PFSK-1 (cell line): ENCODE data around the gene ELOVL1. TPM values are rescaled to one million over a fixed set of nuclear protein-coding genes. Genes with fewer than 3 reads are reported as not detected.

Experiments
- FOXP2 ChIP-seq: optimal IDR thresholded peaks from 2 replicates; pipeline ENCODE3; 2011; ENCODE audit warnings: borderline replicate concordance, control low read depth, inconsistent platforms; ENCODE audit not compliant: insufficient read depth; ENCODE audit errors: extremely low read length, extremely low read depth
- POLR2AphosphoS5 ChIP-seq: IDR thresholded peaks from 2 replicates; pipeline ENCODE4 v1.6.1; 2012; ENCODE audit warnings: low read depth, mild to moderate bottlenecking, control low read depth, low read length, moderate library complexity
- SIN3A ChIP-seq: IDR thresholded peaks from 2 replicates; pipeline ENCODE4 v1.6.1; 2012; ENCODE audit warnings: mild to moderate bottlenecking, low read length, moderate library complexity, borderline replicate concordance; ENCODE audit not compliant: insufficient read depth
- TAF1 ChIP-seq: IDR thresholded peaks from 2 replicates; pipeline ENCODE4 v1.6.1; 2012; ENCODE audit warnings: low read length, control low read depth, borderline replicate concordance; ENCODE audit not compliant: insufficient read depth
- polyA plus RNA-seq: library from polyadenylated mRNA; unstranded; fragments of >200 nt; gene quantifications from one replicate; pipeline ENCODE4 v1.2.1, GENCODE V29; 2012; ENCODE audit warnings: low read depth, missing spikeins; ENCODE audit not compliant: insufficient read length
- TF ChIP-seq, protein P1 (sequence below), 2 experiments: IDR thresholded peaks; 2 replicates each; pipeline versions ENCODE4 v1.6.1 to v1.8.0; 2011 to 2012; ENCODE audit warnings: low read depth in 2 of 2, low read length in 2 of 2, control low read depth in 1 of 2, inconsistent platforms in 1 of 2, mild to moderate bottlenecking in 1 of 2, moderate library complexity in 1 of 2; ENCODE audit not compliant: insufficient read depth in 1 of 2

ELOVL1 gene
- 77.4 TPM for polyA plus RNA-seq

DNA sequence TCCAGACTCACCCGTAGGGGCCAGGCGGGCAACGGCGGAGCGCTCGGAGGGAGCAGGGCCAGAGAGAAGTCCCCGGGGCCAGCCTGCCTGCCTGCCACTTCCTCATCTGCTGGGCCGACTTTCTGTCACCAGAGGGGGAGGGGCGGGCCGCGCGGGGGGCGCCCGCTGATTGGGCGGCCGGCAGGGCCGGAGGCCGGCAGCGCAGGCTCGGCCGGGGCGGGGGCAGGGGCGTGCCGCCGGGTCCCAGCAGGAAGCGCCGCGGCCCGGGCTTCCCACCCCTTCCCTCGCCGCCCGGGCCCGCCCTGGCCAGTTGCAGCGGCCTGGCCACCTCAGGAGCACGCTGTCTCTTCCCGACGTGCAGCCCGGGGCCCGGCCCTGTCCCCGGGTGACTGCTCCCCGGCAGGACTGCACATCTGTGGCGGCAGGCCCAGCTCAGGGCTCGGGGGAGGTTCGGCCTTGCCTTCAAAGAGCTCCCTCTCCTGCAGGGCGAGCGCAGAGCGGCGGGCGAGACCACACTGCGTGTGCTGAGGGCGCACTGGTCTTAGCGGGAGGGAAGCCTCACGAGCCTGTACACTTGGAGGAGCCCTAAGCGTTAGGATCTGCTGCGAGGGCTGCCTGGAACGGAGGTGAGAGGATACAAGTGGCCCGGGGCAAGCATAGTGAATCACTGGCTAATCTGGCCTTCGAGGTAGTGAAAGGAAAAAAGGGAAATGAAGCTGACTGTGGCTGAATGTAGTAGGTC lies at the start of gene ELOVL1:
Gene ELOVL1, minus strand, starts transcription at position 108 of the 742 bp plus-strand sequence. CDS start 2,402 bp downstream, outside the sequence.
- TF ChIP-seq, protein P1, sequence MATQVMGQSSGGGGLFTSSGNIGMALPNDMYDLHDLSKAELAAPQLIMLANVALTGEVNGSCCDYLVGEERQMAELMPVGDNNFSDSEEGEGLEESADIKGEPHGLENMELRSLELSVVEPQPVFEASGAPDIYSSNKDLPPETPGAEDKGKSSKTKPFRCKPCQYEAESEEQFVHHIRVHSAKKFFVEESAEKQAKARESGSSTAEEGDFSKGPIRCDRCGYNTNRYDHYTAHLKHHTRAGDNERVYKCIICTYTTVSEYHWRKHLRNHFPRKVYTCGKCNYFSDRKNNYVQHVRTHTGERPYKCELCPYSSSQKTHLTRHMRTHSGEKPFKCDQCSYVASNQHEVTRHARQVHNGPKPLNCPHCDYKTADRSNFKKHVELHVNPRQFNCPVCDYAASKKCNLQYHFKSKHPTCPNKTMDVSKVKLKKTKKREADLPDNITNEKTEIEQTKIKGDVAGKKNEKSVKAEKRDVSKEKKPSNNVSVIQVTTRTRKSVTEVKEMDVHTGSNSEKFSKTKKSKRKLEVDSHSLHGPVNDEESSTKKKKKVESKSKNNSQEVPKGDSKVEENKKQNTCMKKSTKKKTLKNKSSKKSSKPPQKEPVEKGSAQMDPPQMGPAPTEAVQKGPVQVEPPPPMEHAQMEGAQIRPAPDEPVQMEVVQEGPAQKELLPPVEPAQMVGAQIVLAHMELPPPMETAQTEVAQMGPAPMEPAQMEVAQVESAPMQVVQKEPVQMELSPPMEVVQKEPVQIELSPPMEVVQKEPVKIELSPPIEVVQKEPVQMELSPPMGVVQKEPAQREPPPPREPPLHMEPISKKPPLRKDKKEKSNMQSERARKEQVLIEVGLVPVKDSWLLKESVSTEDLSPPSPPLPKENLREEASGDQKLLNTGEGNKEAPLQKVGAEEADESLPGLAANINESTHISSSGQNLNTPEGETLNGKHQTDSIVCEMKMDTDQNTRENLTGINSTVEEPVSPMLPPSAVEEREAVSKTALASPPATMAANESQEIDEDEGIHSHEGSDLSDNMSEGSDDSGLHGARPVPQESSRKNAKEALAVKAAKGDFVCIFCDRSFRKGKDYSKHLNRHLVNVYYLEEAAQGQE (IDR thresholded peaks at IDR 0.05; ENCODE audit: insufficient read depth in 1 of 2, low read depth in 2 of 2, low read length in 2 of 2): 0 out of 4 replicates have a peak, but pooled peaks have one; percentile 10 to 44
- TF ChIP-seq TAF1 (peak; percentile 78), FOXP2 (peak; percentile 17), SIN3A (peak; percentile 39; the same call in 1 of the 2 replicates), POLR2AphosphoS5 (peak; percentile 96)

DNA sequence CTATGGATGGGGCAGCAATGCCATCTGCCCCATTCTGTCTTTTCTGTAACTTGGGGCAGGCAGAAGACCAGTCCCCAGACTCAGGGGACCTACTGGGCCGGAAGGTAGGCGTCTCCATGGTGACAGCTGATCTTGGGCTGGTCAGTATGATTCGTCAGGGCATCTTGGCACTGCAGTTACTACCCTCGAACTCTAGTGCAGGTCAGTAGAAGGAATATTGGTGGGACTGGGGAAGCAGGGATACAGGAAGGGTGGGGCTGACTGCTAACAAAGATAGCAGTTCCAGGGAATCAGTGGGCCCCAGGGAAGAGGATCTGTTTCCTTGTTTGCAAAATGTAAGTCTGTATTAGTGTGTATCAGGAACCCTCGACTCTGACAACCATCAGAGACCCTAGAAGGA lies 48.1 kb upstream of the ELOVL1 start:
- TF ChIP-seq SIN3A: no peak
- TF ChIP-seq, protein P1 (IDR thresholded peaks at IDR 0.05; ENCODE audit: insufficient read depth in 1 of 2, low read depth in 2 of 2, low read length in 2 of 2): no peak
- no peak for TF ChIP-seq FOXP2
- no peak for TF ChIP-seq POLR2AphosphoS5
- TF ChIP-seq TAF1: no peak

GRCh38 chr1:43414634-43415223 lies 46.9 kb upstream of the ELOVL1 start:
- no peak for TF ChIP-seq POLR2AphosphoS5
- TF ChIP-seq, protein P1 (IDR thresholded peaks at IDR 0.05; ENCODE audit: insufficient read depth in 1 of 2, low read depth in 2 of 2, low read length in 2 of 2): no peak
- no peak for TF ChIP-seq TAF1
- TF ChIP-seq FOXP2: no peak
- TF ChIP-seq SIN3A: no peak

- TF ChIP-seq, protein P1 (IDR thresholded peaks at IDR 0.05; ENCODE audit: insufficient read depth in 1 of 2, low read depth in 2 of 2, low read length in 2 of 2): no peak
- TF ChIP-seq FOXP2 (no peak), POLR2AphosphoS5 (no peak), TAF1 (no peak), SIN3A (no peak)
These were observed 42.8 kb upstream of the ELOVL1 start for GRCh38 chr1:43410571-43410970.
